GM21619 (cell line): ENCODE results near the gene LRP6.
"Not testable (repeated sequence)": the region's sequence is repeated elsewhere in the genome, so short reads cannot be mapped to it uniquely, and the experiment has no call there.

Experiments used
- ATAC-seq: cut with Tn5 transposase; IDR thresholded peaks from one replicate; pipeline ENCODE4 v1.9.1; 2021; ENCODE audit not compliant: unreplicated experiment

LRP6 gene

GRCh38 chr12:12127304-12127703 lies 139.5 kb downstream of the LRP6 start:
- no peak for ATAC-seq

GRCh38 chr12:12126551-12126950 lies 140.3 kb downstream of the LRP6 start:
- ATAC-seq: no peak

DNA sequence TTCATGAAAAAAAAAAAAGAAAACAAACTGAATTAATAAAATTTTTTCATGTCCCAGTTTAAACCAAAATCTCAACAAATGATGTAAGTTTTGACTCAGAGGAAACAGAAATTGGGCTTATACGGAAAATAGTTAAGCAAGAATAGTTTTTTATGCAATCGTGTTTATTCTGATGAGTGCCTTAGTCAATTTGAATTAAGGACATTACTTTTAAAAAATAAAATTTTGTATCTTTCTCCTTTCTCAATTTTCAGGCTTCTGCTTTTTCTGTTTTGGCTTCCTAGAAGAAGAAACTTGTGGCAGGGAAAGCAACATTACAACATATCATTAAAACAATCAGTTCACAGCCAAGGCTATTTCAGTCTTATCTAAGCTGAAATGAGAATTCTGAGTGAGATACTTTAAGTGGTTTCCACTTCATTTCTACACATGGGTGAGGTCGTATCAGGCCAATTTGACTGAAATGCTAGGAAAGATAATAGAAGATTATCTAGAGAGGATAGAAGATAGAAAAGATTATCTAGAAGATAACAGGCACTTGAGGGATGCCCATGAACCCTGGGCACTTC lies 143.7 kb downstream of the LRP6 start:
- ATAC-seq: no peak

DNA sequence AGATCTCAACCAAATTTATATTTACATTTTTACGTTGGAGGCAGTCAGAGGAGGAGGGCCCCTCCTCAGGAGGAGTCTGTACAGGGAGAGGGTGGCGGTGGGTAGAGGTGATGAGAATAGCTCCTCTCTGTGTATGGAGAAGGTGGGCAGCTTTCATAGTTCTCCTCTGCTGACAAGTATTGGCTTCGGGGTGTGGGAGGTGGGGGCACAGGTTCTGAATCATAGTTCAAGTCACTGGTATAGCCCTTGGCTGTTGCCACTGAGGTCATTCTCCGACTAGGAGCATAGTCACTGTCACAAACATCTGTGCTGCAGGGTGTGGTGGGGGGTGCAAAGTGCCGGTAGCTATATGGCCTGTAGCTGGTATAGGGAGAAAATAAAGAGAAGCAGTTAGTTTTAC lies 145.8 kb downstream of the LRP6 start:
- ATAC-seq: no peak

DNA sequence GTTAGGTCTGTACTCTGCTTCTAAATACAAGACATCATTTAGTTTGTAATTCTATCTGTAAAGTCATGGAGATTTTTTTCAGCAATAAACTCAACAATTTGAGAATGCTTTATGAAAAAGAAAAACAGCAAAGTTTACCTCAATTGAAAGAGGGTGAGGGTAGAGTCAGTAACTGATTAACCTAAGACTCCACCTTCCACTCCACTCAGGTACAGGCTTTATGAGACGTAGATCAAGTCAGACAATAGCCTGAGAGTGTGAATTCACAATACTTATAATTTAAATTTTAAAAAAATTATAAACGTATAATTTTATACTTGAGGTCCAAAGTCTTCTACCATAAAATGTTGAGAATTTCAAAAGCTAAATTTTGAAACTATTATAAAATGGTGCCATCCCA lies 150.2 kb downstream of the LRP6 start:
- ATAC-seq: no peak

GRCh38 chr12:12115514-12115913 lies 151.3 kb downstream of the LRP6 start:
- ATAC-seq: no peak

GRCh38 chr12:12110923-12111555 lies 155.8 kb downstream of the LRP6 start:
- ATAC-seq: not testable (repeated sequence)

- no peak for ATAC-seq
Measured at GRCh38 chr12:12108441-12109058, 158.3 kb downstream of the LRP6 start.

DNA sequence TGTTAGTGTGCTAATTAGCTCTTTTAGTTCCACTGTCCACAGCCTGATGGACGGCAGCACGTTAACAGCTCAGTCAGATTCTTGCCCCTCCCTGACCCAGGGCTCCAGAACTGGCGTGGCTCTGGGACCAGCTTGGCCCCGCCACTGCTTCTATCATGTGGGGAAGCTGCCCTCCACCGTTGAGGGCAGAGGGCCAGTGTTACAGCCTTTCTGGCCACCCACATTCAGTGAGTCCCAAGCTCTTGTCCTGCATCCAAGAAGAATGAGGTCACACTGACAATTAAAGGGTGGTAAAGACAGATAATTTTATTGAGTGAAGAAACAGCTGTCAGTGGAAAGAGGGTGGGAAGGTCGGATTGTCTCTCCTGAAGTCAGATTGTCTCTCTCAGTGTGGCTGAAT lies 159.2 kb downstream of the LRP6 start:
- ATAC-seq: no peak

DNA sequence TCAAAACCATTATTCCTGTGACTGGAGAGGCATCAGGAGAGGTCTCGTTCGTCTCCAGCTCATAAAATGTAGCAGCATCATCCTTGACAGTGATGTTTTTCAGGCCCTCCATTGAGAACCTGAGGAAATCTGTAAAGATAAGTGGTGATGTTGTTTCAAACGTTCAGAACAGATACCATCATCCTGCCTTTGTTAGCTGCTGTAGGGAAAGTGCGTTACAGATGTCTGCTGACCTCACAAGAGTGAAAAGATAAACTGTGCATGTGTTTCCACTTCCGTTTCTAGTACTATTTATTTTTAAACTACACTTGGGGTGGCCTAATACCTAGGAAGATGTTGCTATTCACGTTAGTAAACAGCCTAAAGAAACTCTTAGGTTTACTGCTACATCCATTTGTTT lies 167.7 kb downstream of the LRP6 start:
- ATAC-seq: no peak

DNA sequence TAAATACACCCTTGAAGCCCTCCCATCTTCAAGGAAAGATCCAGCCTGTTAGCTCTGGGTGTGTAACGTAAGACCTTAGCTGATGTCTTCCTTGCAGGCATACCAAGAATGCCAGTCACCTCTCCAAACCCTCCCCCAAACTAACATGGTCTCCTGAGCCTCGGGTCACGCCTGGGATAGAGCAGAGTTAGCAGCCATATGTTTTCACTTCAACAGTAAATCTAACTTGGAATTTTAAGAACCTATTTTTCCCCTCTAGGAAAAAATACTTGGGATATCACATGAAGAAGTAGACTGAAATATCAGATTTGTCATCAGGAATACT lies 168.2 kb downstream of the LRP6 start:
- no peak for ATAC-seq

GRCh38 chr12:12097891-12098690 lies 168.8 kb downstream of the LRP6 start:
- ATAC-seq: no peak

DNA sequence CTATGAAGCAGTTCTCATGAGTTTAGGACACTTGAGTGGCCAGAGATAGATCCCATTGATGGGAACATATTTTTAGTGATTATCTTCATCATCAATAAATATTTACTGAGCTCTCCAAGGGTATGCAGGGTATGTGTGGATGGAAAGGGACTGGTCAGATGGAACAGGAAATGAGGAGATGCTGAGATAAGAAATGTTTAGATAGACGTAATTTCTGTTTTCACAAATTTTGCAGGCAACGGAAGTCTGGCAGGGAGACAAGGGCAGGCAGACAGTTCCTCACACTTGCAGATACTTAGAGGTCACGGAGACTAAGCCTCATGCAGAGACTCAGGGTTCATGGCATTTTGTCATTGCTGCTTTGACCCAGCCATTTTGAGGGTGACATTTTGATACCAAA lies 171.8 kb downstream of the LRP6 start:
- no peak for ATAC-seq

- no peak for ATAC-seq
Measured at GRCh38 chr12:12094481-12094880, 172.4 kb downstream of the LRP6 start.

- no peak for ATAC-seq
Measured at GRCh38 chr12:12091977-12092663, 174.7 kb downstream of the LRP6 start.

DNA sequence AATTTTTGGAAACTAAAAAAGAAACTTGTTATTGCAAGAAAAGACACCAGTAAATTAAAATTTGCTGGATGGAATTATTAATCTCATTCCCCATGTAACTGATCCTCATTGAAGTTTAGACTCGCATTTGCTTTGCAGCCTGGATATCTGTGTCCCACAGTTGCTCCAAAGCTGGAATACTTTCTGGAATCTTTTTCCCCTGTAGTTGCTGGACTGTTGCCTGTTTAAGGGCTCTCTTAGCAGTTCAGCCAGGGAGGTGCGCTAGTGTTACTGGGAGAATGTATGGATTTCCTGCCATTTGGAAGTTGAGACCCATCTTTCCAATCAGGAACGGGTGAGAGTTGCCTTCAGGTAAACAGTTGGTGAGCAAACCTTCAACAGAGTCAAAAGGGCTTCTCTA lies 175.8 kb downstream of the LRP6 start:
- ATAC-seq: no peak

- ATAC-seq: no peak
Measured at GRCh38 chr12:12088761-12089160, 178.1 kb downstream of the LRP6 start.

GRCh38 chr12:12088147-12088546 lies 178.7 kb downstream of the LRP6 start:
- ATAC-seq: no peak

DNA sequence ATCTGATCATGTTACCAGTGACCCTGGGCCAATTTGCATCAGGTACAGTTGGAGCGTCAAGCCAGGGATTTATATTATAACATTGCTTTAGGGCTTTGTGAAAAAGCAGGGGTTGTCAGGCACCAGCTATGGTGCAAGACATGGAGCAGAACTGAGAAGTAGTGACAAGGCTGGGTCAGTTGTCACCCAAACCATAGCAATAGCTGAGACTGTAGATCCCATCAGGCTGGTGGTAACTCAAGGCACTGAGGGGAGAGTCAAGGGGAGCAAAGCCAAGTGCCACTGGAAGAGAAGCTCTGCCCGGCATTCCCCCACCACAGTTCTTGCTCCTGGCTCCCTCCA lies 179.2 kb downstream of the LRP6 start:
- ATAC-seq: no peak

DNA sequence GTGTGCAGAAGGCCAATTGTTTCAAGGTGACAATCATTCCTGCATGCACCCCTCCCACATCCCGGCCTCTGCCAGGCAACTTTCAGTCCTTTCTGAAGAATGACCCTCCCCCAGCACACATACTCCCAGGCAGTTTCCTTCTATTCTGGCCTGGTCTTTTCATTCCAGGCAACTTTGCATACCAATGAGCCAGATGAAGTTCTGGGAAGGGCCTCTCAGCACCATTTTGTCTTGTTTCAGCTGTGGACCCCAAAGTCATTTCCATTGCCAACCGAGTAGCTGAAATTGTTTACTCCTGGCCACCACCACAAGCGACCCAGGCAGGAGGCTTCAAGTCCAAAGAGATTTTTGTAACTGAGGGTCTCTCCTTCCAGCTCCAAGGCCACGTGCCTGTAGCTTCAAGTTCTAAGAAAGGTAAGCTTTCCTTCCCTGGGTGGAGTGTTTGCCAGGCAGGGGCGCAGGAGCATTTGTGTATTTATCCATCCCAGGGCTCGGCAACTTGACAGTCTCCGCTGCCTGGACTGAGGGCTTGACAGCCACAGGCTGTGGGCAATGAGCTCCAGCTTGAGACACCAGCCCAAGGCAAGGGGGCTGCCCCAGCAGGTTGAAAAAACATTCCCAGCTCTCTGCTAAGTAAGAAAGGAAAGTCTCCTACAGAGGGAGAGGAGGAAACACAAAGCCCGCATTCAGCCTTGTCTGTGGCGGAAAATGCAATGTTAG lies 179.7 kb downstream of the LRP6 start:
- ATAC-seq: no peak

- ATAC-seq: no peak
Measured at GRCh38 chr12:12086362-12086761, 180.5 kb downstream of the LRP6 start.
